DOHH2 (cell line): ENCODE measurements around the gene MAP3K10.

ENCODE experiments used
- H3F3A ChIP-seq: fragments of 200-600 bp; sonication (generic), shearing (Covaris generic); 2 replicates; pipeline ENCODE4 v1.6.0; 2016; ENCODE audit warnings: antibody characterized with exemption, mild to moderate bottlenecking; ENCODE audit not compliant: control insufficient read depth, insufficient read depth
- H3K27ac ChIP-seq: fragments of 200-600 bp; sonication (generic); 2 replicates; pipeline ENCODE4 v1.5.1; 2014; ENCODE audit warnings: low read depth, mild to moderate bottlenecking, low read length, moderate library complexity
- H3K27me3 ChIP-seq: fragments of 200-600 bp; sonication (generic); 2 replicates; pipeline ENCODE4 v1.6.1; 2014; ENCODE audit warnings: mild to moderate bottlenecking, low read length, mixed read lengths; ENCODE audit not compliant: control insufficient read depth
- H3K36me3 ChIP-seq: fragments of 200-600 bp; sonication (generic); 2 replicates; pipeline ENCODE4 v1.6.1; 2014; ENCODE audit warnings: mild to moderate bottlenecking, low read length, moderate library complexity, mixed read lengths; ENCODE audit not compliant: control insufficient read depth
- H3K4me1 ChIP-seq: fragments of 200-600 bp; sonication (generic); 2 replicates; pipeline ENCODE4 v1.6.1; 2014; ENCODE audit warnings: mild to moderate bottlenecking, low read length, mixed read lengths; ENCODE audit not compliant: control insufficient read depth
- H3K4me2 ChIP-seq: fragments of 200-600 bp; sonication (generic); 2 replicates; pipeline ENCODE4 v1.6.0; 2014; ENCODE audit warnings: mild to moderate bottlenecking, low read length, moderate library complexity
- H3K4me3 ChIP-seq: fragments of 200-600 bp; sonication (generic); 2 replicates; pipeline ENCODE4 v1.5.1; 2014; ENCODE audit warnings: mild to moderate bottlenecking, low read length, mixed read lengths
- H3K79me2 ChIP-seq: fragments of 200-600 bp; sonication (generic); 2 replicates; pipeline ENCODE4 v1.6.1; 2014; ENCODE audit warnings: mild to moderate bottlenecking, low read length, mixed read lengths; ENCODE audit not compliant: control insufficient read depth
- H3K9me2 ChIP-seq: fragments of 200-600 bp; sonication (generic); replicated peaks from 2 replicates; pipeline ENCODE4 v1.6.1; 2014; ENCODE audit warnings: mild to moderate bottlenecking, low read length, mixed read lengths; ENCODE audit not compliant: control insufficient read depth
- H3K9me3 ChIP-seq: fragments of 200-600 bp; sonication (generic); 2 replicates; pipeline ENCODE4 v1.6.1; 2014; ENCODE audit warnings: antibody characterized with exemption, low read length, mixed read lengths; ENCODE audit not compliant: control insufficient read depth, insufficient read depth
- H4K20me1 ChIP-seq: fragments of 200-600 bp; sonication (generic); 2 replicates; pipeline ENCODE4 v1.6.0; 2014; ENCODE audit warnings: low read depth, mild to moderate bottlenecking, antibody characterized with exemption, low read length, moderate library complexity; ENCODE audit not compliant: control insufficient read depth, insufficient read depth
- EZH2phosphoT487 ChIP-seq: fragments of 200-600 bp; sonication (generic); IDR thresholded peaks from 2 replicates; pipeline ENCODE4 v1.6.1; 2017; ENCODE audit warnings: borderline replicate concordance, mild to moderate bottlenecking, antibody characterized with exemption, low read length, moderate library complexity, mixed read lengths
- TF ChIP-seq, protein P1 (sequence below): fragments of 200-600 bp; sonication (generic); IDR thresholded peaks from one replicate; pipeline ENCODE4 v1.5.1; 2014; ENCODE audit warnings: antibody characterized with exemption, mild to moderate bottlenecking, low read depth, low read length; ENCODE audit not compliant: poor library complexity, severe bottlenecking

The MAP3K10 gene

DNA sequence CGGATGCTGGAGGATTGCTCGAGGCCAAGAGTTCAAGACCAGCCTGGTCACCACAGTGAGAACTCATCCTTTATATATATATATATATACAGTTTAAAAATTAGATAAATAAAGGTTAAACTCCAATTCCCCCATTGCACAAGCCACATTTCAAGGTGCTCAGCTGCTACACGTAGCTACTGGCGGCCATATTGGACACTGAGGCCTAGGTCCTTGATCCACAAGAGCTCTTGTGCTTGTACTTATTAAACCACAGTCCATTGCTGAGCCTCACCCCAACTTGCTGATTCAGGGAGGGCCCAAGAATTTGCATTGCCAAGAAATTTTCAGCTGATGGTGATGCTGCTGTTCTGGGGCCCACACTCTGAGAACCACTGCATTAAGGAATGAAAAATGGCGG, 17.4 kb downstream of the MAP3K10 start:
- H3K27me3 ChIP-seq = no peaks in the 10 kb centered on the region
- no peaks in the 10 kb centered on the region for H3K9me2 ChIP-seq
- H3K79me2 ChIP-seq = no peaks in the 10 kb centered on the region
- H3F3A ChIP-seq = no peaks in the 10 kb centered on the region
- H3K4me2 ChIP-seq = no peak overlapping the region
- no peaks in the 10 kb centered on the region for H3K4me1 ChIP-seq
- no peak overlapping the region for H3K27ac ChIP-seq
- no peaks in the 10 kb centered on the region for H3K36me3 ChIP-seq
- no peak overlapping the region for H3K4me3 ChIP-seq
- no peaks in the 10 kb centered on the region for H4K20me1 ChIP-seq
- TF ChIP-seq EZH2phosphoT487 = no peak
- TF ChIP-seq, protein P1, sequence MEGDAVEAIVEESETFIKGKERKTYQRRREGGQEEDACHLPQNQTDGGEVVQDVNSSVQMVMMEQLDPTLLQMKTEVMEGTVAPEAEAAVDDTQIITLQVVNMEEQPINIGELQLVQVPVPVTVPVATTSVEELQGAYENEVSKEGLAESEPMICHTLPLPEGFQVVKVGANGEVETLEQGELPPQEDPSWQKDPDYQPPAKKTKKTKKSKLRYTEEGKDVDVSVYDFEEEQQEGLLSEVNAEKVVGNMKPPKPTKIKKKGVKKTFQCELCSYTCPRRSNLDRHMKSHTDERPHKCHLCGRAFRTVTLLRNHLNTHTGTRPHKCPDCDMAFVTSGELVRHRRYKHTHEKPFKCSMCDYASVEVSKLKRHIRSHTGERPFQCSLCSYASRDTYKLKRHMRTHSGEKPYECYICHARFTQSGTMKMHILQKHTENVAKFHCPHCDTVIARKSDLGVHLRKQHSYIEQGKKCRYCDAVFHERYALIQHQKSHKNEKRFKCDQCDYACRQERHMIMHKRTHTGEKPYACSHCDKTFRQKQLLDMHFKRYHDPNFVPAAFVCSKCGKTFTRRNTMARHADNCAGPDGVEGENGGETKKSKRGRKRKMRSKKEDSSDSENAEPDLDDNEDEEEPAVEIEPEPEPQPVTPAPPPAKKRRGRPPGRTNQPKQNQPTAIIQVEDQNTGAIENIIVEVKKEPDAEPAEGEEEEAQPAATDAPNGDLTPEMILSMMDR = no peak
- H3K9me3 ChIP-seq = no peaks in the 10 kb centered on the region

DNA sequence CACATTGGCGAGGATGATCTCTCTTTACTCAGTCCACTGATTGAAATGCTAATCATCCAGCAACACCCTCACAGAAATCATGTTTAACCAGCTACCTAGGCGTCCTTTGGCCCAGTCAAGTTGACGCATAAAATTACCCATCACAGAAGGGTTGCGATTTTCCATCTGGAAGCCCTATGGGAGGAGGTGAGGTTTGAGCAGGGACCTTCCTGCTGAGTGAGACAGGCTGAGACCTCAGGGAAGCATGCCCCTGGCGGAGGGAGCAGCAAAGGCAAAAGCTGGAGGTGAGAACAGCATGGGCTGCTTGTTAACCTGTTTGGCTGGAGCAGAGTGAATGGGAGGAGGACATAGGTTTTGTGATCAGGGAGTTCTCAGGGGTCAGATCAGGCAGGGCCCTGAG, 19.7 kb downstream of the MAP3K10 start:
- Histone ChIP-seq H3K27ac (no peak overlapping the region), H3K9me2 (no peaks in the 10 kb centered on the region), H3K4me3 (no peak overlapping the region), H3K36me3 (no peaks in the 10 kb centered on the region), H3F3A (no peaks in the 10 kb centered on the region), H3K79me2 (no peaks in the 10 kb centered on the region), H4K20me1 (no peaks in the 10 kb centered on the region), H3K4me2 (no peak overlapping the region), H3K4me1 (no peaks in the 10 kb centered on the region), H3K9me3 (no peaks in the 10 kb centered on the region), H3K27me3 (no peaks in the 10 kb centered on the region)
- TF ChIP-seq, protein P1 = no peak
- no peak for TF ChIP-seq EZH2phosphoT487

DNA sequence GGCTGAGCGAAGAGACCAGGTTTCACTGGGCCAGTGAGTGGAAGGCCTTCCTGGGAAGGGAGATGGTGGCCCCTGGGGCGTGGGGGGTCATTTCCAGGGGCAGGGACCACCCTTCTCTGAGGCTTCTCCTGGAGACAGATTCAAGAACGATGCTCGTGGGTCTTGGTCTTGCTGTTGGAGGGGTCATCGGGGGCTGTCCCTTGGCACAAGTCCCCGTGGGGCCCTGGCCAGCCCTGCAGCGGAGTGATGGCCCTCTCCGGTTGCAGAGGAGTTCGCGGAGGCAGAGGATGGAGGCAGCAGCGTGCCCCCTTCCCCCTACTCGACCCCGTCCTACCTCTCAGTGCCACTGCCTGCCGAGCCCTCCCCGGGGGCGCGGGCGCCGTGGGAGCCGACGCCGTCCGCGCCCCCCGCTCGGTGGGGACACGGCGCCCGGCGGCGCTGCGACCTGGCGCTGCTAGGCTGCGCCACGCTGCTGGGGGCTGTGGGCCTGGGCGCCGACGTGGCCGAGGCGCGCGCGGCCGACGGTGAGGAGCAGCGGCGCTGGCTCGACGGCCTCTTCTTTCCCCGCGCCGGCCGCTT, 22.1 kb downstream of the MAP3K10 start:
- no peaks in the 10 kb centered on the region for H3K9me3 ChIP-seq
- H3K4me2 ChIP-seq = no peak overlapping the region
- no peaks in the 10 kb centered on the region for H3F3A ChIP-seq
- no peaks in the 10 kb centered on the region for H3K27me3 ChIP-seq
- TF ChIP-seq, protein P1 = no peak
- TF ChIP-seq EZH2phosphoT487 = no peak
- no peaks in the 10 kb centered on the region for H3K36me3 ChIP-seq
- H3K4me1 ChIP-seq = no peaks in the 10 kb centered on the region
- no peaks in the 10 kb centered on the region for H3K79me2 ChIP-seq
- no peak overlapping the region for H3K27ac ChIP-seq
- H3K4me3 ChIP-seq = no peak overlapping the region
- no peaks in the 10 kb centered on the region for H3K9me2 ChIP-seq
- no peaks in the 10 kb centered on the region for H4K20me1 ChIP-seq
